HG02798 (cell line): Measurements from ENCODE around the gene SP6.

ENCODE experiments used
- ATAC-seq: cut with Tn5 transposase; IDR thresholded peaks from one replicate; pipeline ENCODE4 v1.9.1; 2021; ENCODE audit warnings: mild to moderate bottlenecking; ENCODE audit not compliant: unreplicated experiment, poor library complexity

The SP6 gene

GRCh38 chr17:47879776-47880454 is 29.0 kb upstream of the SP6 start:
- no peak for ATAC-seq

GRCh38 chr17:47879028-47879585 is 28.1 kb upstream of the SP6 start:
- no peak for ATAC-seq

GRCh38 chr17:47878203-47879027 is 27.5 kb upstream of the SP6 start:
- ATAC-seq, result no peak

GRCh38 chr17:47877368-47878034 is 26.5 kb upstream of the SP6 start:
- no peak for ATAC-seq

DNA sequence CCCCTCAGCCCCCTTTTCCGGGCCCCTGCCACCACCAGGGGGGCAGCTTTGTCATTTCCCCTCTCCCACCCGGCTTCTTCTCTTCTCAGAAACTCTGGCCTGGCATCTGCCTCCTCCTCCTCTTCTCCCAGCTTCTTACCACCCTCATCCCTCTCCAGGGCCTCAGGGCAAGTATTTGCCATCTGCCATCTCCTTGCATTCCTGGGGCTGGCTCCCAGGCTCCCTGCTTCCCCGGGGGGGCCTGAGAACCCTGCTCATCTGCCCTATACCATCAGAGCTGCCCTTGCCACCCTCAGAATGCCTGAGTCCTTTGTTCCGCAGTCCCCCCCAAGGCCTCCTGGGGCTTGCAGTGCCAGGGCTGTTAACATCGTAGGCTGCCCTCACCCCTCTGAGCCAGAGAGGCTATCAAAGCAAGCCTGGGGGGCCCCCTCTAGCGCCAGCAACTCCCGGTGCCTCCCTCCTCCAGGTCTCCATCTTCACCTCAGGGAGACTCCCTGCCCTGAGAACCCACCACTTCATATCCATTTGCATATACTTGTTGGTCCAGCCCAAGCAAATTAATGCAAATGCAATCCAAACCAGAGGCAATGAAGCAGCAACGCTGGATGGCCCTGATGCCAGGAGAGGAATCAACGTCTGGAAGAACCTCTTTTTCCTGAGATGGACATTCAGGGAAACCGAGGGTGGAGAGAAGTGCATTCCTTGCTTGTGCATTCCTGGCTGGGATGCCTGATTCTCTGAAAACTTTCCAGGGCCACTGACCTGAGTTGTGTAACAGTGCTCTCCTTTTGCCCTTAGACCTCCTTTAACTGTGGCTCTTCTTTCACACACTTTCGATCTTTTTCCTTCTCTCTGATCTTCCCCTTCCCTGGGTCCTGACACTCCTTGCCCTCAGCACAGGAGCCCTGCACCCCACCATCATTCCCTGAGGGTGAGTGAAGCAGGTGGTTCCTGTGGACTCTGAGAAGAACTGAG is 24.3 kb upstream of the SP6 start:
- no peak for ATAC-seq

- no peak for ATAC-seq
These were observed 22.5 kb upstream of the SP6 start for GRCh38 chr17:47873200-47874090.

- ATAC-seq, result no peak
These were observed 21.7 kb upstream of the SP6 start for GRCh38 chr17:47872651-47873161.

DNA sequence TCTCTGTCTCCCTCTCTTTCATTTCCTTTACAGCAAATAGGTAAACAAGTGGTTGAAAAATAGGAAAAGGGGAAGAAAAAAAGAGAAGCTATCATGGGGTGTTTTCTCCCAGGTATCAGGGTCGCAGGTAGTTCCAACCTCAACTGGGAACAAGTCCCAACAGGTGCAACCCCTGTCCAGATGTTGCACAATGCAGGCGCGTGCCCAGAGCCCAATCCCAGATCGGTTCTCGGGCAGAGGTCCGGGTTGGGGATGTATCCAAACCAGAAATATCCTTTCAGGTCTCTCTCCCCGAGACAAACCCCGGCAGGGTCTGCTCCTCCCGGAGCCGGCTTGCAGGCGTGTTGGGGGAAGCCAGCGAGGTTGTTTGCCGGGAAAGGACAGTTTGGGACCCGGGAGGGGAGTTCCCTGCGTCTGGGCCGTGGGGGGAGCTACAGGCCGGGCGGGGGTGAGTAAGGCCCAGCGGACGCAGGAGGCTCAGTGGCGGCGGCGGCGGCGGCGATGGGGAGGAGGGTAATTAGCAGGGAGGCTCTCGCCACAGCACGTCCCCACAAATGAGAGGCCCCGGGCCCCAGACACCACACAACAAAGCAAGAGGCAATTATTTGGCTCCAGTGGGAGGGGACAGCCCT is 21.2 kb upstream of the SP6 start:
- ATAC-seq, result no peak

DNA sequence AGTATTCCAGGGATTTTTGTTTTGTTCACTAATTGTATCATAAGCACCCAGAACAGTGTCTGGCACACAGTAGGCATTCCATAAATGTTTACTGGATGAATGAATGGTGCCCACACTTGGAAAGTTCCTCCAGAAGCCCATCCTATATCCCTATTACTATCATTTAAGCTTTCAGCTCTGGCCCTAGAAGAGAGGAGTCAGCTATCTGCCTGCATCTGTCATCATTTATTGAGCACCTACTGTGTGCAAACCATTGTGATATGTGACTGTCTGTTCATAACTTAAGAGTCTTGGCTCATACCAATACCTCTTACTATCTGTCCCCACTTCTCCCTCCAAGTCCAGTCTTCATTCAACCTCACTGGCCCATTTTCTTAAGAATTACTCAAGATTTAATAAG is 20.1 kb upstream of the SP6 start:
- no peak for ATAC-seq

GRCh38 chr17:47870056-47870455 is 19.1 kb upstream of the SP6 start:
- no peak for ATAC-seq

GRCh38 chr17:47869114-47869513 is 18.2 kb upstream of the SP6 start:
- no peak for ATAC-seq

- ATAC-seq, result no peak
These were observed 17.0 kb upstream of the SP6 start for GRCh38 chr17:47867813-47868533.

DNA sequence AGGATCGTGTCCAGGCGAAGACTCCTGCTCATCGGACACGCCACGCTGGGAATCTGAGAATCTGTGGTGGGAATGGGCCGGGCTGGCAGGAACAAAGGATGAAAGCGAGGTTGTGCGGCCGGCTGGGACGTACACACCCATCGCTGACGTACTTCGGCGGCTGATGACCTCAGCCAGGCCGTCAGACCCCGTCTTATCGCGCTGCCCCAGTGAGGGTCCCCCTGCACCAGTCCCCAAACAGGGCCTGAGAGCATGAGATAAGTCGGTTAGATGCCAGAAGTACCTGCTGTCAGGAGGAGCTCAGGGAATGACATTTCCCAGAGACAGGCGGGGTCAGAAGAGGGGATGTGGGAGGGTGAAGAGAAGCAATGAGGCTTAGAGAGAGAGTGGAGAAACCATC is 16.0 kb upstream of the SP6 start:
- no peak for ATAC-seq

GRCh38 chr17:47864791-47865216 is 13.8 kb upstream of the SP6 start:
- no peak for ATAC-seq

DNA sequence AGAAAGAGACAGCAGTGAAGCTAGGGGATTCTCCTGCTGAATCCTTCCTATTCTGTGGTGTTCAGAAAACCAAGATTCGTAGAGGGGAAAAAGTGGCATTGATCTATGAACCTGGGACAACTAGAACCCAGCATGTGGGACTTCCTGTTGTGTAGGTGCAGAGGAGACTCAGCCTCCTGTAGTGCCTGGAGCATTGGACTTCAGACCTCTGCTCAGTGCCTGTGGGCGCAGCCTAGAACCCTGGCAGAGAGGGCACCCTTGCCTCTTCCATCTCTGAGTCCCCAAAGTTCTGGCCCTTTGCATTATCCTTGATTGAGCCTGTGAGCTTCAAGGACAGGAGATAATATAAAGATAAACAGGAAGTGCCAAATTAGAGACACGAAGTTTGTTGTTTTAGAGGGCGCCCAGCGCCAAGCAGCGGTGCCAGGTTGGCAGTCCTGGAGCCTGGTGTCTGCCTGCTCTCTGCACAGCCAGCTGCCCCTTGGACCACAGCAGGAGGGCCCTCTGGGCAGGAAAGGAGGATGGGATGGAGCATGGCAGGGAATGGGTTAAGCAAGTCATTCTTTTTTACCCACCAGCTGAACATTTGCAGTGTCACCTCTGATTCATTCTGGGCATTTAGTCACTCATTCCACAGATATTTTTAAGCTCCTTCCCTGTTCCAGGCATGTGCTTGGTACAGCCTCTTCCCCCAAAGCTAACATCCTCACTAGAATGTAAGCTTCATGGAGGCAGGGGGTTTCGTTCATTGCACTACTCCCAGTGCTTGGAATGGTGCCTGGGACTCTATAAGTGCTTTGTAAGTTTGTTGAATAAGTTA is 11.9 kb upstream of the SP6 start:
- no peak for ATAC-seq

DNA sequence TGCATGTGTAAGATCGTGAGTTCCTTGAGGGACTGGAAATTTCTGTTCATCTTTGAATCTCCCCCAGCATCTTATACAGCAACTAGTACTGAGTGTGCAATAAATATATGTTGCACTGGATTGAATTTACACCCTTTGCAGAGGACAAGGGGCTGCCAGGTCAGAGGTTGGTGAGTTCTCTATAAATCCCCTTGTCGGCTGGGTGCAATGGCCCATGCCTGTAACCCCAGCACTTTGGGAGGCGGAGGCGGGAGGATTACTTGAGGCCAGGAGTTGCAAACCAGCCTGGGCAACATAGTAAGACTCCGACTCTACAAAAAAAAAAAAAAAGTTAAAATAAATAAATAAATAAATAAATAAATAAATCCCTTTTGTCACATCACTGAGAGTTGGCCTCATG is 9.4 kb upstream of the SP6 start:
- ATAC-seq, result no peak
